NCI-H345 treated with DMSO at 0.1 percent for 48 hours (cell line): ENCODE measurements around the gene NR1D2.

Experiments used
- DNase-seq: peaks from one replicate; lab custom pipeline; 2025; ENCODE audit not compliant: unreplicated experiment; lab: John Stamatoyannopoulos, UW

The NR1D2 gene

GRCh38 chr3:23961913-23962312, 16.8 kb downstream of the NR1D2 start:
- no peak for DNase-seq

GRCh38 chr3:23964537-23965235, 19.6 kb downstream of the NR1D2 start:
- no peak for DNase-seq

- DNase-seq: no peak
Measured at GRCh38 chr3:23966328-23966727, 21.2 kb downstream of the NR1D2 start.

- no peak for DNase-seq
Measured at GRCh38 chr3:23968463-23969184, 23.5 kb downstream of the NR1D2 start.

GRCh38 chr3:23969393-23969792, 24.3 kb downstream of the NR1D2 start:
- DNase-seq: no peak

GRCh38 chr3:23971684-23972083, 26.6 kb downstream of the NR1D2 start:
- no peak for DNase-seq

GRCh38 chr3:23976555-23976954, 31.5 kb downstream of the NR1D2 start:
- no peak for DNase-seq

GRCh38 chr3:23979569-23979968, 34.5 kb downstream of the NR1D2 start:
- no peak for DNase-seq

GRCh38 chr3:23981136-23981535, 36.0 kb downstream of the NR1D2 start:
- no peak for DNase-seq

GRCh38 chr3:23981955-23982354, 36.9 kb downstream of the NR1D2 start:
- DNase-seq: no peak

- no peak for DNase-seq
Measured at GRCh38 chr3:23984934-23985333, 39.8 kb downstream of the NR1D2 start.

- DNase-seq: no peak
Measured at GRCh38 chr3:23985747-23986544, 40.9 kb downstream of the NR1D2 start.

- no peak for DNase-seq
Measured at GRCh38 chr3:23987356-23987755, 42.3 kb downstream of the NR1D2 start.

GRCh38 chr3:23991306-23991682, 46.2 kb downstream of the NR1D2 start:
- DNase-seq: no peak

GRCh38 chr3:23991683-23992628, 46.9 kb downstream of the NR1D2 start:
- DNase-seq: no peak

GRCh38 chr3:23993556-23994243, 48.6 kb downstream of the NR1D2 start:
- no peak for DNase-seq

- DNase-seq: no peak
Measured at GRCh38 chr3:23994244-23994569, 49.1 kb downstream of the NR1D2 start.

GRCh38 chr3:23995219-23995618, 50.1 kb downstream of the NR1D2 start:
- no peak for DNase-seq

- DNase-seq: no peak
Measured at GRCh38 chr3:23996095-23996524, 51.0 kb downstream of the NR1D2 start.

GRCh38 chr3:23999012-23999641, 54.0 kb downstream of the NR1D2 start:
- DNase-seq: no peak
